PFSK-1 (cell line): ENCODE results near the gene PRDX5.

Source experiments
- FOXP2 ChIP-seq: optimal IDR thresholded peaks from 2 replicates; pipeline ENCODE3; 2011; ENCODE audit warnings: borderline replicate concordance, control low read depth, inconsistent platforms; ENCODE audit not compliant: insufficient read depth; ENCODE audit errors: extremely low read length, extremely low read depth
- POLR2AphosphoS5 ChIP-seq: IDR thresholded peaks from 2 replicates; pipeline ENCODE4 v1.6.1; 2012; ENCODE audit warnings: low read depth, mild to moderate bottlenecking, control low read depth, low read length, moderate library complexity
- TF ChIP-seq, protein P1 (sequence below), 2 experiments: IDR thresholded peaks; 2 replicates each; pipeline versions ENCODE4 v1.6.1 to v1.8.0; 2011 to 2012; ENCODE audit warnings: low read depth in 2 of 2, low read length in 2 of 2, control low read depth in 1 of 2, inconsistent platforms in 1 of 2, mild to moderate bottlenecking in 1 of 2, moderate library complexity in 1 of 2; ENCODE audit not compliant: insufficient read depth in 1 of 2

DNA sequence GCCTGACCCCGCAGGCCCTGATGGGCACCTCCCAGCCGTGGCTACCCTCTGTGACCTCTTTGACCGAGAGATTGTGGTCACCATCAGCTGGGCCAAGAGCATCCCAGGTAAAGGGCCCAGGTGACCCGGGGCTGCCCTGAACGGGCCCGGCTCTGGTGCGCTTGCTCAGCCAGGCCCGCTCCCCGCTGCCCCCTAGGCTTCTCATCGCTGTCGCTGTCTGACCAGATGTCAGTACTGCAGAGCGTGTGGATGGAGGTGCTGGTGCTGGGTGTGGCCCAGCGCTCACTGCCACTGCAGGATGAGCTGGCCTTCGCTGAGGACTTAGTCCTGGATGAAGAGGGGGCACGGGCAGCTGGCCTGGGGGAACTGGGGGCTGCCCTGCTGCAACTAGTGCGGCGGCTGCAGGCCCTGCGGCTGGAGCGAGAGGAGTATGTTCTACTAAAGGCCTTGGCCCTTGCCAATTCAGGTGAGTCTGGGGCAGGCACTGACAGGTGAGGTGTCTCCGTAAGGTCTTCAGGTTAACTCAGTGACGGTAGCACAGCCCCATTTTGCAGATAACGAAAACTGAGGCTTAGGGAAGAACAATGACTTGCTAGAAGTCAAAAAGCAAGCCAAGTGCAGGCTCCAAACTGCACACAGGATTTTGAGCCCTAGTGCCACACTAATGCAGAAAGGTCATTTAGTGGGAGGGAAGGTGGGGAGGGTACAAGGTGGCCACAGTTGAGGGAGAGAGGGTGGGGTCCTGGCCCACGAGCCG lies 2.9 kb upstream of the PRDX5 start:
- TF ChIP-seq, protein P1, sequence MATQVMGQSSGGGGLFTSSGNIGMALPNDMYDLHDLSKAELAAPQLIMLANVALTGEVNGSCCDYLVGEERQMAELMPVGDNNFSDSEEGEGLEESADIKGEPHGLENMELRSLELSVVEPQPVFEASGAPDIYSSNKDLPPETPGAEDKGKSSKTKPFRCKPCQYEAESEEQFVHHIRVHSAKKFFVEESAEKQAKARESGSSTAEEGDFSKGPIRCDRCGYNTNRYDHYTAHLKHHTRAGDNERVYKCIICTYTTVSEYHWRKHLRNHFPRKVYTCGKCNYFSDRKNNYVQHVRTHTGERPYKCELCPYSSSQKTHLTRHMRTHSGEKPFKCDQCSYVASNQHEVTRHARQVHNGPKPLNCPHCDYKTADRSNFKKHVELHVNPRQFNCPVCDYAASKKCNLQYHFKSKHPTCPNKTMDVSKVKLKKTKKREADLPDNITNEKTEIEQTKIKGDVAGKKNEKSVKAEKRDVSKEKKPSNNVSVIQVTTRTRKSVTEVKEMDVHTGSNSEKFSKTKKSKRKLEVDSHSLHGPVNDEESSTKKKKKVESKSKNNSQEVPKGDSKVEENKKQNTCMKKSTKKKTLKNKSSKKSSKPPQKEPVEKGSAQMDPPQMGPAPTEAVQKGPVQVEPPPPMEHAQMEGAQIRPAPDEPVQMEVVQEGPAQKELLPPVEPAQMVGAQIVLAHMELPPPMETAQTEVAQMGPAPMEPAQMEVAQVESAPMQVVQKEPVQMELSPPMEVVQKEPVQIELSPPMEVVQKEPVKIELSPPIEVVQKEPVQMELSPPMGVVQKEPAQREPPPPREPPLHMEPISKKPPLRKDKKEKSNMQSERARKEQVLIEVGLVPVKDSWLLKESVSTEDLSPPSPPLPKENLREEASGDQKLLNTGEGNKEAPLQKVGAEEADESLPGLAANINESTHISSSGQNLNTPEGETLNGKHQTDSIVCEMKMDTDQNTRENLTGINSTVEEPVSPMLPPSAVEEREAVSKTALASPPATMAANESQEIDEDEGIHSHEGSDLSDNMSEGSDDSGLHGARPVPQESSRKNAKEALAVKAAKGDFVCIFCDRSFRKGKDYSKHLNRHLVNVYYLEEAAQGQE (IDR thresholded peaks at IDR 0.05; ENCODE audit: insufficient read depth in 1 of 2, low read depth in 2 of 2, low read length in 2 of 2): no peak
- TF ChIP-seq POLR2AphosphoS5 (no peak), FOXP2 (no peak)
